KMS-11 (cell line): ENCODE data around the gene POLN.

Experiments used
- H2AFZ ChIP-seq: fragments of 200-600 bp; sonication (generic); 2 replicates; pipeline ENCODE4 v1.6.1; 2016; ENCODE audit warnings: antibody characterized with exemption, mixed run types, low read depth
- H3K27ac ChIP-seq: fragments of 200-600 bp; sonication (generic); 2 replicates; pipeline ENCODE4 v1.6.1; 2016; ENCODE audit warnings: mild to moderate bottlenecking, mixed run types
- H3K27me3 ChIP-seq: fragments of 200-600 bp; sonication (generic); 2 replicates; pipeline ENCODE4 v1.6.1; 2017; ENCODE audit warnings: mild to moderate bottlenecking, low read depth, mixed run types, moderate library complexity; ENCODE audit not compliant: insufficient read depth
- H3K36me3 ChIP-seq: fragments of 200-600 bp; sonication (generic); 2 replicates; pipeline ENCODE4 v1.6.1; 2017; ENCODE audit warnings: mild to moderate bottlenecking, mixed run types; ENCODE audit not compliant: insufficient read depth
- H3K4me1 ChIP-seq: fragments of 200-600 bp; sonication (generic); 2 replicates; pipeline ENCODE4 v1.6.1; 2016; ENCODE audit warnings: mild to moderate bottlenecking, low read depth, mixed run types; ENCODE audit not compliant: poor library complexity, severe bottlenecking
- H3K4me2 ChIP-seq: fragments of 200-600 bp; sonication (generic); 2 replicates; pipeline ENCODE4 v1.7.0; 2016; ENCODE audit warnings: mild to moderate bottlenecking, mixed run types
- H3K4me3 ChIP-seq: fragments of 200-600 bp; sonication (generic); IDR thresholded peaks from 2 replicates; pipeline ENCODE4 v1.6.1; 2017; ENCODE audit warnings: low read depth, low read length, mixed read lengths; ENCODE audit not compliant: insufficient read depth
- H3K79me2 ChIP-seq: fragments of 200-600 bp; sonication (generic); 2 replicates; pipeline ENCODE4 v1.6.1; 2016; ENCODE audit warnings: low read depth, mixed run types; ENCODE audit not compliant: insufficient read depth
- H3K9ac ChIP-seq: fragments of 200-600 bp; sonication (generic); 2 replicates; pipeline ENCODE4 v1.6.1; 2016; ENCODE audit warnings: mild to moderate bottlenecking, mixed run types
- H4K20me1 ChIP-seq: fragments of 200-600 bp; sonication (generic); 2 replicates; pipeline ENCODE4 v1.6.1; 2016; ENCODE audit warnings: mild to moderate bottlenecking, mixed run types; ENCODE audit not compliant: insufficient read depth
- TF ChIP-seq, protein P1 (sequence below): fragments of 200-600 bp; sonication (generic); conservative IDR thresholded peaks from 2 replicates; pipeline ENCODE4 v1.6.1; 2017; ENCODE audit warnings: low read depth, mild to moderate bottlenecking, antibody characterized with exemption, low read length, moderate library complexity, mixed read lengths

POLN gene

DNA sequence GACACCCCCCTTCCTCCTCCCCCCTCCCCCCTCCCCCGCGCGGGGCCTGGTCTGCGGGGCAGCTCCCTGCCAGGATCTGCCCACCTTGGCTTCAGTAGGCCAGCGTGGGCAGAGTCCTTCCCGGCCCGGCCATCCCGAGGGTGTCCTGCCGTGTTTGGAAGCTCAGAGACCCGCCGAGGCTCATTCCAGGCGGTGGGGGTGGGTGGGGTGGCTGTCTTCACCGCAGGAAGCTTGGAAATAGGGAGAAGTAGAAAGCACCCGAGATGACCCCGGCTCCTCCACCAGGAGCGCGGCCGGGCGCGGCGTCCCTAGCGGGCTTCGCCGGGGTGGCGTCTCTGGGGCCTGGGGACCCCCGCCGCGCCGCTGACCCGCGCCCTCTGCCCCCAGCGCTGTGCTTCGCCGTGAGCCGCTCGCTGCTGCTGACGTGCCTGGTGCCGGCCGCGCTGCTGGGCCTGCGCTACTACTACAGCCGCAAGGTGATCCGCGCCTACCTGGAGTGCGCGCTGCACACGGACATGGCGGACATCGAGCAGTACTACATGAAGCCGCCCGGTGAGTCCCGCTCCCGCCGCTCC is 181.2 kb downstream of the POLN start:
- Histone ChIP-seq H3K79me2 (no peaks in the 10 kb centered on the region), H3K27me3 (no peaks in the 10 kb centered on the region), H3K4me2 (no peak overlapping the region), H3K4me3 (no peak overlapping the region), H3K27ac (no peak overlapping the region), H3K4me1 (no peaks in the 10 kb centered on the region), H3K36me3 (no peaks in the 10 kb centered on the region), H3K9ac (no peak overlapping the region), H2AFZ (no peak overlapping the region), H4K20me1 (no peaks in the 10 kb centered on the region)
- TF ChIP-seq, protein P1, sequence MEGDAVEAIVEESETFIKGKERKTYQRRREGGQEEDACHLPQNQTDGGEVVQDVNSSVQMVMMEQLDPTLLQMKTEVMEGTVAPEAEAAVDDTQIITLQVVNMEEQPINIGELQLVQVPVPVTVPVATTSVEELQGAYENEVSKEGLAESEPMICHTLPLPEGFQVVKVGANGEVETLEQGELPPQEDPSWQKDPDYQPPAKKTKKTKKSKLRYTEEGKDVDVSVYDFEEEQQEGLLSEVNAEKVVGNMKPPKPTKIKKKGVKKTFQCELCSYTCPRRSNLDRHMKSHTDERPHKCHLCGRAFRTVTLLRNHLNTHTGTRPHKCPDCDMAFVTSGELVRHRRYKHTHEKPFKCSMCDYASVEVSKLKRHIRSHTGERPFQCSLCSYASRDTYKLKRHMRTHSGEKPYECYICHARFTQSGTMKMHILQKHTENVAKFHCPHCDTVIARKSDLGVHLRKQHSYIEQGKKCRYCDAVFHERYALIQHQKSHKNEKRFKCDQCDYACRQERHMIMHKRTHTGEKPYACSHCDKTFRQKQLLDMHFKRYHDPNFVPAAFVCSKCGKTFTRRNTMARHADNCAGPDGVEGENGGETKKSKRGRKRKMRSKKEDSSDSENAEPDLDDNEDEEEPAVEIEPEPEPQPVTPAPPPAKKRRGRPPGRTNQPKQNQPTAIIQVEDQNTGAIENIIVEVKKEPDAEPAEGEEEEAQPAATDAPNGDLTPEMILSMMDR, result no peak

- H3K4me1 ChIP-seq, result no peaks in the 10 kb centered on the region
- H3K9ac ChIP-seq, result no peak overlapping the region
- no peaks in the 10 kb centered on the region for H4K20me1 ChIP-seq
- no peak overlapping the region for H3K4me2 ChIP-seq
- TF ChIP-seq, protein P1, result no peak
- H3K36me3 ChIP-seq, result no peaks in the 10 kb centered on the region
- no peak overlapping the region for H3K4me3 ChIP-seq
- no peaks in the 10 kb centered on the region for H3K27me3 ChIP-seq
- no peaks in the 10 kb centered on the region for H3K79me2 ChIP-seq
- H2AFZ ChIP-seq, result no peak overlapping the region
- H3K27ac ChIP-seq, result no peak overlapping the region
Measured at GRCh38 chr4:2059726-2060602, 182.0 kb downstream of the POLN start.

DNA sequence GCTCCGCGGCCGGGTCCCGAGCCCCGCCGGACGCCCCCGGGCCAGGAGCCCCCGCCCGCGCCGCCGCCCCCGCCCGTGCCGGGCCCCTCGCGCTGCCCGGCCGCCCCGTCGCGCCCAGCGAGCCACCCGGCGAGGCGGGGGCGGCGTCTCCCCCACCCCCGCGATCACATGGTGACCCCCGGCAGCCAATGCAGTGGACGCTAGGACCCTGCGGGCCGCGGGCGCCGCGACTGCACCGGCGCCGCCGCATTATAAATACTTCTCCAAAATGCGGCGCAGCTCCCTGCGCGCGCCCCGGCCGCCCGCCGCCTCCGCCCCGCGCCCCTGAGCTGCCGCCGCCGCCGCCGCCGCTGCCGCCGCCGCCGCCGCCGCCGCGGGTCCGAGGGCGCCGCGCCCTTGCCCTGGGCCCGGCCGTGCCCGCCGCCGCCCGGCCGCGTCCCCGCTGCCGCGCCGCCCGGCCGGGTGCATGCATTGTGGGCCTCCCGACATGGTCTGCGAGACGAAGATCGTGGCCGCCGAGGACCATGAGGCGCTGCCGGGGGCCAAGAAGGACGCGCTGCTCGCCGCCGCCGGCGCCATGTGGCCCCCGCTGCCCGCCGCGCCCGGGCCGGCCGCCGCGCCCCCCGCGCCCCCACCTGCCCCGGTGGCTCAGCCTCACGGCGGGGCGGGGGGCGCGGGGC is 182.7 kb downstream of the POLN start, which contains the start of gene NAT8L:
TSS of gene NAT8L (plus strand) at position 282 of the 680 bp plus-strand sequence. CDS start at position 467, 185 bp downstream.
- H3K27ac ChIP-seq, result no peak within 1 kb of the TSS
- no peak within 1 kb of the TSS for H3K9ac ChIP-seq
- no peak within 1 kb of the TSS for H2AFZ ChIP-seq
- no peak within 1 kb of the TSS for H3K4me2 ChIP-seq
- TF ChIP-seq, protein P1, result no peak
- H4K20me1 ChIP-seq, result no peaks in the 10 kb centered on the region
- H3K4me1 ChIP-seq, result no peaks in the 10 kb centered on the region
- H3K36me3 ChIP-seq, result no peaks in the 10 kb centered on the region
- no peaks in the 10 kb centered on the region for H3K79me2 ChIP-seq
- no peaks in the 10 kb centered on the region for H3K27me3 ChIP-seq
- H3K4me3 ChIP-seq, result no peak within 1 kb of the TSS

DNA sequence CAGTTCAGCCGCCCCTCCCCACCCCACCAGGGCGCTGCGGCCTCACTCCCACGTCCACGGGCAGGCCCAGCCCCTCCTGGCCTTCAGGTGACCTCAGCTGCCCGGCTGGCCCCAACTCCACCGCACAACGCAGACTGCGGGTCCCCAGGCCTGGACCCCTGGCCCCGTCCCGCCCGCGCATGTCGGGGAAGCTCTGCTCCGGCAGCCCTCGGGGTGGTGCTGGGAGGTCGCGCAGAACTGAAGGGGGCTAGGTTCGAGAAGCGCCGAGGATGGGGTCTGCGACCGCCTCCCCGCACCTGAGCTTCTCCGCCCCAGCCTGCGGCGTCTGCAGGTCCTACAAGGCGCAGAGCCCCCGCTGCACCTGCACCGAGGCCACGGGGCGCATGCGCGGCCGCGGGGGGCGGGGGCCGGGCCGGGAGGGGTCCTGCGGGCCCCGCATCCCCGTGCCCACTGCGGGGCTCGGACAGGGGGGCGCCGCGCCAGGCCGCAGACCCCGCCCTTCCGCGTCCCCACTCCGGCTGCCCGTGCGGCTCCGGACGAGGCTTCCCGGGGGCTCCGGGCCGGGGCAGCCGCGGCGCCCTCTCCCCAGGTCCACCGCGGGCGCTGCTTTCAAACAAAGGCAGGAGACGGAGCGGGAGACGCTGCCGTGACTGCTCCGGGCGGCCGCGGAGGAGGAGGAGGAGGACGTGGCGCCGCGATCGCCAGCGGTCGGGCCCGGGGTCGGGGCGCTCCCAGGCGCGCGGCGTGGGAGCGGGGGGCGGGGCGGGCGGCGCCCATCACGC is 183.5 kb downstream of the POLN start:
- Histone ChIP-seq H3K4me3 (no peak overlapping the region), H2AFZ (no peak overlapping the region), H3K9ac (no peak overlapping the region), H3K79me2 (no peaks in the 10 kb centered on the region), H3K4me2 (no peak overlapping the region), H3K27ac (no peak overlapping the region), H4K20me1 (no peaks in the 10 kb centered on the region), H3K4me1 (no peaks in the 10 kb centered on the region), H3K36me3 (no peaks in the 10 kb centered on the region), H3K27me3 (no peaks in the 10 kb centered on the region)
- TF ChIP-seq, protein P1, result no peak
